ENCODE data around the gene PLEKHA7. TPM values are rescaled to one million over a fixed set of nuclear protein-coding genes. Genes with fewer than 3 reads are reported as not detected.
A peak's percentile ranks its signal among the peaks of the same experiment; 100 is the strongest.

PLEKHA7 gene
- total RNA-seq, 1 donor from 2014 or later: 37.5 TPM

- DNase-seq (ENCODE audit: low read depth): no peak
- no peak overlapping the region for H3K4me3 ChIP-seq (ENCODE audit: low read depth, low read length)
- TF ChIP-seq CTCF (conservative IDR thresholded peaks at IDR 0.05; ENCODE audit: low read depth, low read length): peak; percentile 39
Observed at GRCh38 chr11:16883174-16883573, 131.0 kb downstream of the PLEKHA7 start.

- H3K4me3 ChIP-seq (ENCODE audit: low read depth, low read length): no peak overlapping the region
- DNase-seq (ENCODE audit: low read depth): no peak
- TF ChIP-seq CTCF (conservative IDR thresholded peaks at IDR 0.05; ENCODE audit: low read depth, low read length): no peak
Observed at GRCh38 chr11:16881766-16882165, 132.4 kb downstream of the PLEKHA7 start.

GRCh38 chr11:16881074-16881709 is 133.0 kb downstream of the PLEKHA7 start:
- DNase-seq (ENCODE audit: low read depth): peak; percentile 45
- TF ChIP-seq CTCF (conservative IDR thresholded peaks at IDR 0.05; ENCODE audit: low read depth, low read length): peak; percentile 63
- H3K4me3 ChIP-seq (ENCODE audit: low read depth, low read length): peak overlapping the region; percentile 14

- no peak for TF ChIP-seq CTCF (conservative IDR thresholded peaks at IDR 0.05; ENCODE audit: low read depth, low read length)
- H3K4me3 ChIP-seq (ENCODE audit: low read depth, low read length): no peak overlapping the region
- DNase-seq (ENCODE audit: low read depth): no peak
Observed at GRCh38 chr11:16880184-16880801, 133.9 kb downstream of the PLEKHA7 start.

- DNase-seq (ENCODE audit: low read depth): no peak
- TF ChIP-seq CTCF (conservative IDR thresholded peaks at IDR 0.05; ENCODE audit: low read depth, low read length): no peak
- H3K4me3 ChIP-seq (ENCODE audit: low read depth, low read length): no peak overlapping the region
Observed at GRCh38 chr11:16879690-16880089, 134.5 kb downstream of the PLEKHA7 start.

- DNase-seq (ENCODE audit: low read depth): no peak
Observed at GRCh38 chr11:16876837-16877236, 137.4 kb downstream of the PLEKHA7 start.

More at GRCh38 chr11:16876837-16877236, 137.4 kb downstream of the PLEKHA7 start:
- TF ChIP-seq CTCF (conservative IDR thresholded peaks at IDR 0.05; ENCODE audit: low read depth, low read length): no peak
- H3K4me3 ChIP-seq (ENCODE audit: low read depth, low read length): no peak overlapping the region
